H1 (cell line): ENCODE results near the gene RPL28. TPM values are rescaled to one million over a fixed set of nuclear protein-coding genes. Genes with fewer than 3 reads are reported as not detected.

Experiments used
- CTCF ChIA-PET: fragments of 300-600 bp; sonication (Branson Sonifier 250); formaldehyde crosslinking; loops from one replicate; lab custom pipeline; 2021; ENCODE audit not compliant: partially characterized antibody; lab: Charles Lee
- POLR2A ChIA-PET: fragments of 300-600 bp; sonication (Branson Sonifier 250); formaldehyde crosslinking; loops from one replicate; lab custom pipeline; 2021; ENCODE audit warnings: inconsistent platforms; ENCODE audit not compliant: partially characterized antibody; lab: Charles Lee
- DNase-seq, 2 experiments: peaks; one replicate each; pipeline versions ENCODE4 v3.0.0 to v3.0.0-alpha.2; 2010 to 2022; ENCODE audit warnings: low spot score in 2 of 2, low read depth in 1 of 2, mixed read lengths in 1 of 2
- FAIRE-seq: peaks from 2 replicates; lab custom pipeline; 2011; peaks lifted over from hg19 to GRCh38; lab: Jason Lieb, UNC
- H2AFZ ChIP-seq: 2 replicates; pipeline ENCODE4 v1.8.1; 2012; ENCODE audit warnings: low read length, inconsistent platforms
- H2AK5ac ChIP-seq: 2 replicates; pipeline ENCODE4 v1.6.1; 2013; ENCODE audit warnings: low read depth, low read length
- H2BK120ac ChIP-seq: replicated peaks from 2 replicates; pipeline ENCODE3; 2013; ENCODE audit warnings: low read depth, low read length, inconsistent platforms
- H2BK12ac ChIP-seq: 2 replicates; pipeline ENCODE4 v1.6.1; 2013; ENCODE audit warnings: low read depth, low read length
- H2BK15ac ChIP-seq: 2 replicates; pipeline ENCODE4 v1.6.1; 2013; ENCODE audit warnings: low read length
- H2BK20ac ChIP-seq: 2 replicates; pipeline ENCODE4 v1.6.1; 2013; ENCODE audit warnings: low read length
- H2BK5ac ChIP-seq: 2 replicates; pipeline ENCODE4 v1.6.1; 2013; ENCODE audit warnings: low read depth, low read length
- H3K14ac ChIP-seq: 2 replicates; pipeline ENCODE4 v1.6.1; 2013; ENCODE audit warnings: inconsistent platforms; ENCODE audit not compliant: insufficient read length
- H3K18ac ChIP-seq: 2 replicates; pipeline ENCODE4 v1.6.1; 2013; ENCODE audit warnings: low read length; ENCODE audit errors: extremely low read depth
- H3K23ac ChIP-seq: 2 replicates; pipeline ENCODE4 v1.6.1; 2013; ENCODE audit warnings: inconsistent platforms; ENCODE audit not compliant: insufficient read length
- H3K23me2 ChIP-seq: 2 replicates; pipeline ENCODE4 v1.6.1; 2013; ENCODE audit warnings: low read depth, low read length
- H3K27ac ChIP-seq: 2 replicates; pipeline ENCODE4 v1.6.1; 2011; ENCODE audit warnings: low read depth, low read length, inconsistent platforms
- H3K27me3 ChIP-seq, 4 experiments: replicated peaks in 1 of 4; 1 replicate in 1 of 4; 2 replicates in 3 of 4; pipeline versions ENCODE4 v1.6.1 to v1.8.1; 2011 to 2013; ENCODE audit warnings: low read length in 3 of 4, mild to moderate bottlenecking in 3 of 4, inconsistent platforms in 2 of 4, mixed read lengths in 2 of 4, moderate library complexity in 1 of 4; ENCODE audit not compliant: control insufficient read depth in 3 of 4, insufficient read depth in 3 of 4; ENCODE audit errors: extremely low read depth in 1 of 4
- H3K36me3 ChIP-seq, 4 experiments: 2 replicates each; pipeline versions ENCODE4 v1.6.1 to v1.8.1; 2011 to 2013; ENCODE audit warnings: mild to moderate bottlenecking in 4 of 4, low read length in 3 of 4, moderate library complexity in 2 of 4, control low read depth in 1 of 4, inconsistent platforms in 1 of 4; ENCODE audit not compliant: insufficient read depth in 4 of 4, control insufficient read depth in 2 of 4
- H3K4ac ChIP-seq: replicated peaks from 2 replicates; pipeline ENCODE3; 2013; ENCODE audit warnings: low read length, low read depth, mixed read lengths, inconsistent platforms; ENCODE audit not compliant: insufficient read length
- H3K4me1 ChIP-seq, 4 experiments: replicated peaks in 1 of 4; 1 replicate in 1 of 4; 2 replicates in 3 of 4; pipeline versions ENCODE4 v1.6.1 to v1.8.1; 2011 to 2013; ENCODE audit warnings: low read length in 3 of 4, inconsistent platforms in 2 of 4, mixed read lengths in 1 of 4; ENCODE audit not compliant: insufficient read depth in 4 of 4, control insufficient read depth in 3 of 4
- H3K4me2 ChIP-seq, 2 experiments: 2 replicates each; pipeline versions ENCODE4 v1.6.1 to v1.8.1; 2011 to 2013; ENCODE audit warnings: low read depth in 2 of 2, low read length in 2 of 2, control low read depth in 1 of 2, inconsistent platforms in 1 of 2, mild to moderate bottlenecking in 1 of 2; ENCODE audit not compliant: insufficient read depth in 1 of 2
- H3K4me3 ChIP-seq, 4 experiments: fragments of 200-600, 300-600 bp in 1 of 4; sonication (generic), shearing (Covaris generic), sonication (Bioruptor Twin) in 1 of 4; 2 replicates each; pipeline versions ENCODE4 v1.5.1 to v1.8.1; 2011 to 2016; ENCODE audit warnings: low read length in 4 of 4, low read depth in 3 of 4, control low read depth in 2 of 4, inconsistent platforms in 2 of 4, mild to moderate bottlenecking in 2 of 4, mixed read lengths in 1 of 4, moderate library complexity in 1 of 4; ENCODE audit not compliant: insufficient read depth in 2 of 4; ENCODE audit errors: extremely low read depth in 1 of 4
- H3K56ac ChIP-seq: replicated peaks from 2 replicates; pipeline ENCODE3; 2013; ENCODE audit warnings: low read depth, mild to moderate bottlenecking, mixed read lengths, low read length, inconsistent platforms; ENCODE audit not compliant: insufficient read length
- H3K79me1 ChIP-seq: 2 replicates; pipeline ENCODE4 v1.6.1; 2013; ENCODE audit warnings: low read depth, low read length, control low read depth
- H3K79me2 ChIP-seq, 2 experiments: 2 replicates each; pipeline versions ENCODE4 v1.6.1 to v1.8.1; 2012 to 2013; ENCODE audit warnings: low read length in 2 of 2, mild to moderate bottlenecking in 2 of 2, inconsistent platforms in 1 of 2; ENCODE audit not compliant: insufficient read depth in 2 of 2, control insufficient read depth in 1 of 2
- H3K9ac ChIP-seq, 4 experiments: replicated peaks in 1 of 4; 1 replicate in 1 of 4; 2 replicates in 3 of 4; pipeline versions ENCODE4 v1.6.1 to v1.8.1; 2011 to 2013; ENCODE audit warnings: low read depth in 3 of 4, low read length in 3 of 4, control low read depth in 2 of 4, mild to moderate bottlenecking in 2 of 4, moderate library complexity in 2 of 4, inconsistent platforms in 1 of 4; ENCODE audit errors: extremely low read depth in 1 of 4
- H3K9me3 ChIP-seq, 2 experiments: 2 replicates each; pipeline versions ENCODE4 v1.6.1 to v1.8.1; 2012 to 2013; ENCODE audit warnings: mild to moderate bottlenecking in 2 of 2, moderate library complexity in 2 of 2, control low read depth in 1 of 2, inconsistent platforms in 1 of 2, low read depth in 1 of 2, low read length in 1 of 2, mixed read lengths in 1 of 2; ENCODE audit not compliant: insufficient read depth in 2 of 2
- H4K20me1 ChIP-seq, 2 experiments: replicated peaks in 1 of 2; 2 replicates each; pipeline versions ENCODE3 to v1.8.1; 2011 to 2013; ENCODE audit warnings: inconsistent platforms in 2 of 2, low read length in 2 of 2, mild to moderate bottlenecking in 1 of 2; ENCODE audit not compliant: insufficient read depth in 2 of 2, control insufficient read depth in 1 of 2
- H4K5ac ChIP-seq: 2 replicates; pipeline ENCODE4 v1.6.1; 2013; ENCODE audit warnings: low read length, low read depth, mixed read lengths, inconsistent platforms; ENCODE audit not compliant: insufficient read length
- H4K8ac ChIP-seq: 2 replicates; pipeline ENCODE4 v1.8.0; 2013; ENCODE audit warnings: mild to moderate bottlenecking, moderate library complexity, low read length, inconsistent platforms; ENCODE audit not compliant: insufficient read depth; ENCODE audit errors: extremely low read depth
- H4K91ac ChIP-seq: replicated peaks from 2 replicates; pipeline ENCODE3; 2013; ENCODE audit warnings: low read length, mixed read lengths, inconsistent platforms; ENCODE audit not compliant: insufficient read length
- CREB1 ChIP-seq: IDR thresholded peaks from 2 replicates; pipeline ENCODE4 v1.6.1; 2012; ENCODE audit warnings: inconsistent platforms
- E2F6 ChIP-seq: IDR thresholded peaks from 2 replicates; pipeline ENCODE4 v1.6.1; 2012; ENCODE audit warnings: inconsistent platforms
- EGR1 ChIP-seq: IDR thresholded peaks from 2 replicates; pipeline ENCODE4 v1.6.1; 2011; ENCODE audit warnings: low read depth, low read length, borderline replicate concordance
- PHF8 ChIP-seq: fragments of 200-600 bp; sonication (generic); conservative IDR thresholded peaks from 2 replicates; pipeline ENCODE4 v1.7.1; 2012; ENCODE audit warnings: low read depth, mild to moderate bottlenecking, inconsistent platforms, low read length, moderate library complexity
- POU5F1 ChIP-seq: IDR thresholded peaks from 2 replicates; pipeline ENCODE4 v1.6.1; 2011; ENCODE audit warnings: low read depth, mild to moderate bottlenecking, low read length, moderate library complexity
- RFX5 ChIP-seq: IDR thresholded peaks from 2 replicates; pipeline ENCODE4 v1.6.1; 2011; ENCODE audit warnings: low read depth, low read length, improper control_type of control experiment, borderline replicate concordance
- SP2 ChIP-seq: IDR thresholded peaks from 2 replicates; pipeline ENCODE4 v1.6.1; 2012; ENCODE audit warnings: mild to moderate bottlenecking, low read length, inconsistent platforms
- SRF ChIP-seq: IDR thresholded peaks from 2 replicates; pipeline ENCODE4 v1.6.1; 2011; ENCODE audit warnings: mild to moderate bottlenecking, low read depth, low read length, moderate library complexity
- WGBS, 2 experiments: shearing (Covaris generic) in 1 of 2; methylation state at CpG; one replicate each; pipeline versions ENCODE4 v1.1.6 to v1.1.7; 2013 to 2015; ENCODE audit warnings: low lambda C conversion rate in 2 of 2, mixed read lengths in 2 of 2, inconsistent platforms in 1 of 2, low coverage in 1 of 2, missing lambda C conversion rate in 1 of 2; ENCODE audit not compliant: insufficient replicate concordance in 2 of 2, insufficient coverage in 1 of 2, insufficient read length in 1 of 2; ENCODE audit errors: extremely low coverage in 1 of 2, missing lambda C conversion rate in 1 of 2; 5-methylcytosine and 5-hydroxymethylcytosine counted together
- polyA plus RNA-seq, 7 experiments: library from polyadenylated mRNA; depleted of rRNA in 3 of 7; stranded (reverse) in 5 of 7; unstranded in 2 of 7; fragments of >200 nt in 5 of 7; fragments of 200-250 nt in 2 of 7; gene quantifications; 1 replicate in 5 of 7; 2 replicates in 1 of 7; 4 replicates in 1 of 7; pipeline versions ENCODE4 v1.2.1 to v1.2.3, GENCODE V29; 2011 to 2013; ENCODE audit warnings: missing spikeins in 2 of 7, mixed read lengths in 2 of 7
- total RNA-seq: library from RNA; stranded (reverse); fragmentation: NEBNext Ultra II Directional; extraction: Animal tissue kit (Norgen Biotek cat#: 25700); gene quantifications from 2 replicates; pipeline ENCODE4 v1.2.1, GENCODE V29; 2021
- TF ChIP-seq, protein P1 (sequence below): IDR thresholded peaks from 2 replicates; pipeline ENCODE4 v1.6.1; 2011; ENCODE audit warnings: low read length, improper control_type of control experiment

Gene RPL28
- total and polyA plus RNA-seq, 2 of the 8 experiments (the other 6 are each of a cell fraction or from before 2014, with no cell fraction given): 2,123 to 8,402 TPM

DNA sequence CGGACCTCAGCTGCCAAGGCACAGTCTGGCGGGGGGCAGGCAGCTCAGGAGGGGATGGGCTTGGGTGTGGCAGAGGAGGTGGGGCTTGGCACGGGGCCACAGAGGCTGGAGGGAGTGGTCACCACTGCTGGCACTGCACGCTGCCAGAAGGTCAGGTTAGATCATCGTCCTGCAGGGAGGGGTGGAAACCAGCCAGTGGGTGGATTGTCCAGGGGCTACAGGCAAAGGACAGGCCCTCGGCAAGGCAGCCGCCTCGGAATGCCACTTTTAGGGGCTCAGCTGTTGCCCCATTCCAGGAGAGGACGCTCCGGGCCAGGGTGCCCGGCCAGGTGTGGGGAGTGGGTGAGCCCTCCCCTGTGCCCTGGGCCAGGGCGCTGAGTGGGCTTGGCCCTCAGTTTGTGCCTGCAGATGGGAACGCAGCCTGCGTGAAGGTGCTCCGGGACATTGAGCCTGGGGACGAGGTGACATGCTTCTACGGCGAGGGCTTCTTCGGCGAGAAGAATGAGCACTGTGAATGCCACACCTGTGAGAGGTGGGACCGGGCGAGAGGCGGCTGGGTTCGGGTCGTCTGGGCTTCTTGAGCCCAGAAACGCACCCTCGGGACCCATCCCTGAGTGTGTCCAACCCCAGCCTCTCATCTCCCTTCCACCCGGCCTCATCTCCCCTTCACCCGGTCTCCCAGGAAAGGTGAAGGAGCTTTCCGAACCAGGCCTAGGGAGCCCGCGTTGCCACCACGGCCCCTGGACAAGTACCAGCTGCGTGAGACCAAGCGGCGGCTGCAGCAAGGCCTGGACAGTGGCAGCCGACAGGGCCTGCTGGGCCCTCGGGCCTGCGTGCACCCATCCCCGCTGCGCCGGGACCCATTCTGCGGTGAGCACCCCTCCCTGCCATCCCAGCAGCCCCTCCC is 39.7 kb upstream of the RPL28 start:
- Histone ChIP-seq H2BK15ac (0 out of 2 replicates have a peak overlapping the region, but pooled peaks have one; percentile 72), H2BK12ac (peak overlapping the region; percentile 50; the same call in 1 of the 2 replicates), H2BK120ac (no peak overlapping the region), H2AK5ac (no peak overlapping the region), H3K79me2 (peaks cover 0 to 3% of the 10 kb centered on the region in 2 experiments; a peak in 1 of 4 replicates), H2BK5ac (0 out of 2 replicates have a peak overlapping the region, but pooled peaks have one; percentile 71), H3K4me3 (no peak overlapping the region), H3K4ac (no peak overlapping the region), H3K36me3 (peaks cover 0 to 58% (median 20%) of the 10 kb centered on the region in 4 experiments; a peak in 4 of 8 replicates), H3K56ac (no peak overlapping the region), H2BK20ac (no peak overlapping the region), H2AFZ (no peak overlapping the region), H4K91ac (no peak overlapping the region), H3K4me1 (peaks cover 11 to 44% (median 32%) of the 10 kb centered on the region in 4 experiments), H4K20me1 (peaks cover 0 to 6% of the 10 kb centered on the region in 2 experiments), H3K79me1 (peaks cover 5% of the 10 kb centered on the region; the same call in 1 of the 2 replicates), H3K18ac (peak overlapping the region; percentile 71; the same call in 1 of the 2 replicates), H3K27me3 (no peaks in the 10 kb centered on the region), H3K9me3 (no peaks in the 10 kb centered on the region), H3K4me2 (no peak overlapping the region), H3K14ac (no peak overlapping the region), H4K5ac (no peak overlapping the region), H4K8ac (no peak overlapping the region), H3K23ac (no peak overlapping the region), H3K9ac (no peak overlapping the region), H3K23me2 (peaks cover 4% of the 10 kb centered on the region; the same call in 1 of the 2 replicates), H3K27ac (peak overlapping the region; percentile 37; the same call in 1 of the 2 replicates)
- no peak for FAIRE-seq
- CTCF ChIA-PET: interaction anchor here (0.8 to 2.9 kb wide), 3 partner anchors 38 to 54 kb away, joined by 3 to 11 read pairs (median 8); partner anchors contain the start of gene TMEM238
- 94% methylated on average over 37 of the region's 43 CpGs; no CpG with 5 or more reads in 1 of the 2 experiments for WGBS, 2 experiments
- no peak for DNase-seq
- POLR2A ChIA-PET: interaction anchor here (0.6 to 7.9 kb wide), 9 partner anchors 20 to 156 kb away, joined by 3 to 58 read pairs (median 6); partner anchors contain the start of genes IL11, TMEM238 and UBE2S
- TF ChIP-seq E2F6 (no peak), RFX5 (no peak), SRF (no peak), SP2 (no peak), POU5F1 (no peak), PHF8 (no peak), EGR1 (no peak), CREB1 (no peak)
- TF ChIP-seq, protein P1, sequence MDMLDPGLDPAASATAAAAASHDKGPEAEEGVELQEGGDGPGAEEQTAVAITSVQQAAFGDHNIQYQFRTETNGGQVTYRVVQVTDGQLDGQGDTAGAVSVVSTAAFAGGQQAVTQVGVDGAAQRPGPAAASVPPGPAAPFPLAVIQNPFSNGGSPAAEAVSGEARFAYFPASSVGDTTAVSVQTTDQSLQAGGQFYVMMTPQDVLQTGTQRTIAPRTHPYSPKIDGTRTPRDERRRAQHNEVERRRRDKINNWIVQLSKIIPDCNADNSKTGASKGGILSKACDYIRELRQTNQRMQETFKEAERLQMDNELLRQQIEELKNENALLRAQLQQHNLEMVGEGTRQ: no peak
